ENCODE measurements around the gene MAPRE2.

MAPRE2 gene

GRCh38 chr18:35180455-35180854 lies 139.2 kb downstream of the MAPRE2 start:
- DNase-seq (ENCODE audit: low read depth in 2 of 2): no peak

GRCh38 chr18:35182151-35182550 lies 140.9 kb downstream of the MAPRE2 start:
- no peak for DNase-seq (ENCODE audit: low read depth in 2 of 2)

- DNase-seq (ENCODE audit: low read depth in 2 of 2): no peak
These were observed 142.7 kb downstream of the MAPRE2 start for GRCh38 chr18:35183886-35184285.

GRCh38 chr18:35185771-35186170 lies 144.6 kb downstream of the MAPRE2 start:
- DNase-seq (ENCODE audit: low read depth in 2 of 2): no peak

- DNase-seq (ENCODE audit: low read depth in 2 of 2): no peak
These were observed 145.2 kb downstream of the MAPRE2 start for GRCh38 chr18:35186291-35187034.

GRCh38 chr18:35189510-35189909 lies 148.3 kb downstream of the MAPRE2 start:
- DNase-seq (ENCODE audit: low read depth in 2 of 2): no peak

GRCh38 chr18:35190948-35191697 lies 149.9 kb downstream of the MAPRE2 start:
- DNase-seq (ENCODE audit: low read depth in 2 of 2): no peak

- DNase-seq (ENCODE audit: low read depth in 2 of 2): no peak
These were observed 150.4 kb downstream of the MAPRE2 start for GRCh38 chr18:35191698-35192025.

GRCh38 chr18:35192415-35192814 lies 151.2 kb downstream of the MAPRE2 start:
- no peak for DNase-seq (ENCODE audit: low read depth in 2 of 2)
